GM19397 (cell line): ENCODE results near the gene ASTN2.

ENCODE experiments used
- ATAC-seq: cut with Tn5 transposase; IDR thresholded peaks from one replicate; pipeline ENCODE4 v1.9.1; 2021; ENCODE audit warnings: mild to moderate bottlenecking, moderate library complexity; ENCODE audit not compliant: unreplicated experiment

ASTN2 gene

GRCh38 chr9:116451500-116452115 is 963.2 kb downstream of the ASTN2 start:
- ATAC-seq, result no peak

DNA sequence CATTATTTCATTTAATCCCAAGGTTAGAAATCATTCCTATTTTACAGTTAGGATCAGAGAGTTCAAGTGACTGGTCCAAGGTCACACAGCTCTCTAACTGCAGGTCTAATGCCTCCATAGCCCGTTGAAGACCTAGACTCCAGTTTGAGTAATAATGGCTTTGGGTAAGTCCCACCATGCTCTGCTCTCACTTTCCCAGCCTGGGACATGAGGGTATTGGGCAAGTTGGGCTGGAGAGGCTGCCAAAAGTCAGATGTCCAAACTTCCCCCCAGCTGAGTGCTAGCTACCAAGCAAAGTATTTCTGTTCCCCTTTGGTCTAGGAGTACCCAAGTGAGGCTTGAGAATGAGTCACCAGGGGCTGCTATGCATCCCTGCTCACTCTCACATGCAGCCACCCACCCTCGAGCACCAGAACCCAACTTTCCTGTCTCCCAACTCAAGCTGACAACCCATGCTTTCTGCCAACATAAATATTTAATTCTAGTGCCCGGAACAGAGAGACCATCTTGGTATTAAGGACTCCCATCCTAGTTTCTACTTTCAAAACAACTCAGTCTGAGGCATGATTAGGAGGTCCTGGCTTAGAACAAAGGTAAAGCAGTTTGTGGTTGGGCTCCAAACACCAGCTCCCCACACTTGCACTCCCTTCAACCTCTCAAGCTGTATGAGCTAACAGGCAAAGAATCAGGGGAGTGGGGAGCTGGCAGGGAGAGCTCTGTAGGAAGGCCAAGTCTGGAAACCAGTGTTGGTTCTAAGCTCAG is 964.3 kb downstream of the ASTN2 start:
- peak; percentile 88 for ATAC-seq

- no peak for ATAC-seq
Observed at GRCh38 chr9:116449949-116450348, 964.9 kb downstream of the ASTN2 start.

DNA sequence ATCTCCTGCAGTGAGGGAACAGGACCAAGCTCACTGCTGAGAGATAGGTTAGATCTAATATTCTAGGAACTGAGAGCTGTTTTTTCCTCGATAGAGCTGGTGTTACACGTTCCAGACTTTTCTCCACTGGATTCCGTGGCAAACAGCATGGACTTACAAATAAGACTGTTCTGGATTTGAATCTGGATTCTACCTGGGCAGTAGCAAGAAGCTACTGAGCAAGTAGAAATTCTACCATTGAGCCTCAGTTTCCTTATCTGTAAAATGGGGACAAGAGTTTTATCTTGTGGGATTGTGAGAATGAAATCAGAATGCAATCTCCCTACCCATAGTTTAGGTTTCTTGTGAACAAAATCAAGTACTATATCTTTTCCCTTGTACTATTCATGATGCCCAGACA is 966.4 kb downstream of the ASTN2 start:
- no peak for ATAC-seq

DNA sequence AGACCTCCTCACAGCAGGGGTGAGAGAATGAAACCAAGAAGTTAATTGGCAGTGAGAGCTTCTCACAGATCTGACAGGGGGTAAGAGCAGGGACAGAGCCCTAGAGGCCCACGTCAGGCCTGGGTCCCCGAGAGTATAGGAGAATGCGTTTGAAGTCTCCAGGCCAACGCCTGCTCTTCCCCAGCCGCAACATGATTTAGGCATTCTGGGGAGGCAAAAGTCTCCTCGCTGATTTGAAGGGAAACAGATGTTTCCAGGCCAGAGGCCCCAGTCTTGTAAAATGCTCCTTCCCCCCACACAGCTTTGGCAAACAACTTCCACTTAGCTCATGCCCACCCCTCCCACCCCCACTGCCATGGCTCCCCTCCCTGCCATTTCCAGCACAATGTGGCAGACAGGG is 966.9 kb downstream of the ASTN2 start:
- no peak for ATAC-seq

GRCh38 chr9:116442528-116442927 is 972.3 kb downstream of the ASTN2 start:
- ATAC-seq, result no peak

GRCh38 chr9:116437411-116438370 is 977.2 kb downstream of the ASTN2 start:
- ATAC-seq, result no peak

DNA sequence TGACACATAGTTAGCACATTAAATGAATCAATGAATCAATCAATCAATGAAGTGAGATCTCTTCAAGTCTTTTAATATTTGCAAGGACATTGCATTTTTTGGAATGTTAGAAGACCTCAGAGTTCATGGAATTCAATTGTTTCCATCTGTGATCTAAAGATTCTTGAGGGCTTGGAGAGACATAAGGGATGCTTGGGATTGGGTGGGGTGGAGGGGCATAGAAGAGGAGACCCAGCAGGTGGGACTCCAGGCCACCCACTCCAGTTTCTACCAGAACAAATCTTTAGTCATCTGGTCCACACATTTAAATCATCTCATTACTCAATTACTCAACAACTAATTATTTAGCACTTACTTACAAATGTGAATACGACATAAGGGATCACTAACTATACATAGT is 978.7 kb downstream of the ASTN2 start:
- no peak for ATAC-seq

DNA sequence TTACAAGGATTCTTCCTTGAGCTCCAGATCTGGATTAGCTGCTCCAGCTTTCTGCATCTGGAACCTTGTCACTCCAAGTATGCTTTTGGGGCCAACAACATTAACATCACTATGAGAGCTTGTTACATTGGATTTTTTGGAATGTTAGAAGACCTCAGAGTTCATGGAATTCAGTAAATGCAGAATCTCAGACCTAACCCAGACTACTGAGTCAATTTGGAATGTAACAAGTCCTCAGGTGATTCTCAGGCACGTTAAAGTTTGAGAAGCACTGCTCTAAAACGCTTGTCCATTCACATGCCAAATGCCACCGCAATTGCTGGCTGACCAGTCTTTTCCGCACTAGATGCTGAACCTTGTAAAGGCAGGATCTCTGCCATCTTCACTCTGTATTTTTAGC is 979.2 kb downstream of the ASTN2 start:
- ATAC-seq, result no peak

DNA sequence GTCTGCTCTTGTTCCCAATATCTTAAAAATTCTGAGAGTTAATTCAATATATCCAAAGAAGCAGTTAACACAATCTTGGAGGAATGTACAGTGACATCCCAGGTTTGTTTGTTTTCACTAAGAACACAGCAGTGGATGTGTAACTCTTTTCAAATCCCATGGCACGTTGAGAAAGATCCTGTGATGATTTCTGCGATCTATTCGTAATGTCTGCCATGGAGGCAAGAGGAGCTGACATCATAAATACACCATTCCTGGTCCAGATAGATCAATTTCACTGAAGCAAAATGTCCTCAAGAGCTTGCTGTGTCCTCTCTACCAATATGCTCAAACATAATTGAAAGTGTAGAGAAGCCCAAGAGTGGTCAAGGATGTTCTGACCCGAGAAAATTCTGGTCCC is 980.5 kb downstream of the ASTN2 start:
- no peak for ATAC-seq

- no peak for ATAC-seq
Observed at GRCh38 chr9:116432051-116432450, 982.8 kb downstream of the ASTN2 start.

DNA sequence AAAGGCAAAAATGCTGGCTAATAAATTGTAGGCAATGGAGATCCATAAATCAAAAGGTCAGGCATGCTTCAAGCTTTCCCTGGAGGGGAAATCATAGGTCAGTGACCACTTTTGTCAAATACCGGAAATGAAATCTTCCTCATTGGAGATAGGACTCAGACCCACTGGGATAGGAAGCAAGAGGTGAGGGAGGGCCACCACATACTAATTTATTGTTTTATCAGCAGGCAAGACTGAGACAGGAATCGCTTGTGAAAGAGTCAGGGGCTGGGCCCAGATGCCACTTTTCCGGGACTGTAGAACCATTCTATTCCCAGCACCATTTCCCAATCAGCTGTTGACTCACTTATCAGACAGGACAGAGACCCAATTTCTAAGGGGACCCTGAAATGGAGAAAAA is 984.0 kb downstream of the ASTN2 start:
- ATAC-seq, result no peak

DNA sequence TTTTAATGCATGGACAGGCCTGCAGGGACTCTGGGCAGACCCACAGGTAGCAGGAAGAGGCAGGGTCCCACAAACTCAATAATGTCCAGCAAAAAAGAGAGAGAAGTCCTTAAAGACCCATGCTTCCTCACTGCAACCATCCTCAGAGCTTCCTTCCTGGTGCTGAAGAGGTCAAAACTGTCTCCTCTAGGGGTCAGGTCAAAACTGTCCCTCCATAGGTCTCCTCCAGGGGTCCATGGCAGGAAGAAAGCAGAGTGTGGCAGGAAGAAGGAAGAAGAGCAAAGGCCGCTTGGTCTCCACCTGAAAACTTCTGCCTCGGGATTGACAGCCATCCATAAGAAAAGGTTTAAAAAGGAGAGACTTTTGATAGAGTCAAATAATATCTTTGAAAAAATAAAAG is 989.6 kb downstream of the ASTN2 start:
- no peak for ATAC-seq

DNA sequence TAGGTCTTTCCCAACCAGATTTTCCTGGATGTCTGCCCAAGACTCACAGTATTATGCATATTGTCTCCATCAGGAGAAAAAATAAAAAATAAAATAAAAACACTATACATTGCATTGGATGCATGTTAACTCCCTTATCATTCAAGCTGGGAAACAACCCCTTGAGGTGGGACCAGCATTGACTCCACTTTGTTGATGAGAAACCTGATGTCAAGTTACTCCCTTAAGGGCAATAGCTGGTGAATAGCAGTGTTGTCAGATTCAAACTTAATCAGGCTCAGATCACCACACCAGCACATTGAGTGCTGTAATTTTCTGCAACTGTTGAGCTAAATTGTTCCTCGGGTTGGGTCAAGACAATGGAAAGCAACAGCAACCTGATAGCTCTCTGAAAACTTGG is 991.7 kb downstream of the ASTN2 start:
- no peak for ATAC-seq

- no peak for ATAC-seq
Observed at GRCh38 chr9:116422119-116422979, 992.5 kb downstream of the ASTN2 start.

DNA sequence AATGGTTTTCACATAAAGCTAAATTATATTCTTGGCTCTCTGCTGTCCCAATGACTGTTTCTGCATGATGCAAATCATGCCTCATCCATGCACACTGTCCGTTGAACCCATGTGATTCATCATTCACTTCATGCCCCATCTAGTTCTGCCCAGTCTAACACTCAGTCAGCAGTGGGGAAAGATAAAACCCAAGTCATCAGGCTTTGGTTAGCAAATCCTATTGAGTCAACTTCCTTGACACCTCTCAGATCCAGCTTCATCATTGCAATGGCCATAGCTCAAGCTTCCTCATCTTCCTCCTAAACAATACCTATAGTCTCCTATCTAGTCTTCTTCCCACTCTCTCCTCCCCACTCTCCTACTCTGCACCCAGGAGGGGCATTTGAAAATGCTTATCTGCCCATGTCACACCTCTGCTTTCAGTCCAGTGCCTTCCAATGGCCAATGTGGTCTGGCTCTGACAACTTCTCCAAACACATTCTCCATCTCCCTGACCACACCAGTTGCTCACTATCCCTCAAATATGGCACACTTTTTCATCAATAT is 993.8 kb downstream of the ASTN2 start:
- ATAC-seq, result no peak

DNA sequence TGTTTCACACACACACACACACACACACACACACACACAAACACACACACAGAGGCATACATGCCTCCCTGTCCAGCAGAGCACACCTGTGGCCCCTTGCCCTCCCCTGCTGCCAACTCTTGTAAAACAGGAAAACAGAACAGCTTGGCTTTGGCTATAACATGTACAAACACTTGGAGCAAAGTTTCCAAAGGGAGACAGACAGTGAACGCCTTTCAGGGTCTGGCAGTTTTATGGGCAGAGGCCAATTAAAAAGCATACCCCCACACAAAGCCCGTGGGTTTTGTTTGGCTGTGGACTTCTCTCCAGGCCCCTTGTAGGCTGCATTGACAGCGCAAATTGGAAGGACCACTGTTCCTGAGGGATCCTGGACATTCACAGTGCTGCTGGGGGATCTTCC is 995.7 kb downstream of the ASTN2 start:
- ATAC-seq, result no peak

- no peak for ATAC-seq
Observed at GRCh38 chr9:116417464-116417863, 997.4 kb downstream of the ASTN2 start.

GRCh38 chr9:116416421-116416820 is 998.4 kb downstream of the ASTN2 start:
- ATAC-seq, result no peak

- ATAC-seq, result no peak
Observed at GRCh38 chr9:116414374-116414773, 1000.5 kb downstream of the ASTN2 start.
